ENCODE measurements around the gene HSD17B1. TPM values are rescaled to one million over a fixed set of nuclear protein-coding genes. Genes with fewer than 3 reads are reported as not detected.

HSD17B1 gene
- total RNA-seq, 1 donor from 2014 or later: 1.5 TPM

- H3K36me3 Mint-ChIP-seq (ENCODE audit: low read depth, unreplicated experiment): peaks cover 9% of the 10 kb centered on the region
- H3K4me1 ChIP-seq (ENCODE audit: insufficient read depth, low read length): peaks cover 11% of the 10 kb centered on the region
- peak within 1 kb of the TSS; percentile 41 for H3K27ac ChIP-seq (ENCODE audit: low read depth, low read length)
- peaks cover 11% of the 10 kb centered on the region for H3K79me2 ChIP-seq (ENCODE audit: insufficient read depth, low read length)
- peak within 1 kb of the TSS; percentile 82 for H3K9ac ChIP-seq (ENCODE audit: low read length)
- H3K4me1 Mint-ChIP-seq (ENCODE audit: low read depth, unreplicated experiment): peaks cover 11% of the 10 kb centered on the region
- no peaks in the 10 kb centered on the region for H3K9me3 Mint-ChIP-seq (ENCODE audit: unreplicated experiment)
- H3K4me3 Mint-ChIP-seq (ENCODE audit: unreplicated experiment): peak within 1 kb of the TSS; percentile 88
- no peaks in the 10 kb centered on the region for H3K27me3 Mint-ChIP-seq (ENCODE audit: low read depth, unreplicated experiment)
- H3K27ac Mint-ChIP-seq (ENCODE audit: unreplicated experiment): peak within 1 kb of the TSS; percentile 87
- peak within 1 kb of the TSS; percentile 89 for H3K4me2 ChIP-seq (ENCODE audit: low read length)
- H3K4me3 ChIP-seq (ENCODE audit: insufficient read depth, low read depth, low read length): peak within 1 kb of the TSS; percentile 83
- H3K27me3 ChIP-seq (ENCODE audit: insufficient read depth, low read length): no peaks in the 10 kb centered on the region
- no peaks in the 10 kb centered on the region for H3K36me3 ChIP-seq (ENCODE audit: insufficient read depth, low read length)
- peak within 1 kb of the TSS; percentile 78 for H2AFZ ChIP-seq (ENCODE audit: low read depth, low read length)
- FAIRE-seq: no peak
- no peaks in the 10 kb centered on the region for H3K9me3 ChIP-seq (ENCODE audit: insufficient read depth, low read depth, low read length)
- no peak for TF ChIP-seq EZH2 (IDR thresholded peaks at IDR 0.05; ENCODE audit: insufficient read depth, low read length)
- TF ChIP-seq CTCF (IDR thresholded peaks at IDR 0.05; ENCODE audit: insufficient read depth, low read depth, low read length): no peak
- no peaks in the 10 kb centered on the region for H4K20me1 ChIP-seq (ENCODE audit: insufficient read depth, low read length)
- peak; percentile 59 for DNase-seq (ENCODE audit: low read depth)
These were observed 16.7 kb upstream of the HSD17B1 start, which contains the start of gene NAGLU for GRCh38 chr17:42536048-42536371. Gene NAGLU (plus strand): TSS chr17:42536241. CDS start chr17:42536273, 32 bp downstream.

GRCh38 chr17:42536372-42537155 is 16.2 kb upstream of the HSD17B1 start:
- Histone ChIP-seq H3K79me2 (ENCODE audit: insufficient read depth, low read length) (peaks cover 11% of the 10 kb centered on the region), H3K27ac (ENCODE audit: low read depth, low read length) (peak overlapping the region; percentile 41), H2AFZ (ENCODE audit: low read depth, low read length) (peak overlapping the region; percentile 78), H3K9me3 (ENCODE audit: insufficient read depth, low read depth, low read length) (no peaks in the 10 kb centered on the region), H3K4me2 (ENCODE audit: low read length) (peak overlapping the region; percentile 89), H3K4me3 (ENCODE audit: insufficient read depth, low read depth, low read length) (peak overlapping the region; percentile 83), H4K20me1 (ENCODE audit: insufficient read depth, low read length) (no peaks in the 10 kb centered on the region), H3K36me3 (ENCODE audit: insufficient read depth, low read length) (no peaks in the 10 kb centered on the region), H3K27me3 (ENCODE audit: insufficient read depth, low read length) (no peaks in the 10 kb centered on the region), H3K9ac (ENCODE audit: low read length) (peak overlapping the region; percentile 82), H3K4me1 (ENCODE audit: insufficient read depth, low read length) (peaks cover 11% of the 10 kb centered on the region)
- TF ChIP-seq CTCF (IDR thresholded peaks at IDR 0.05; ENCODE audit: insufficient read depth, low read depth, low read length): no peak
- no peak for TF ChIP-seq EZH2 (IDR thresholded peaks at IDR 0.05; ENCODE audit: insufficient read depth, low read length)
- Mint-ChIP-seq H3K27me3 (ENCODE audit: low read depth, unreplicated experiment) (no peaks in the 10 kb centered on the region), H3K27ac (ENCODE audit: unreplicated experiment) (peak overlapping the region; percentile 87), H3K4me1 (ENCODE audit: low read depth, unreplicated experiment) (peaks cover 14% of the 10 kb centered on the region), H3K9me3 (ENCODE audit: unreplicated experiment) (no peaks in the 10 kb centered on the region), H3K36me3 (ENCODE audit: low read depth, unreplicated experiment) (peaks cover 11% of the 10 kb centered on the region), H3K4me3 (ENCODE audit: unreplicated experiment) (peak overlapping the region; percentile 88)
- FAIRE-seq: no peak
- DNase-seq (ENCODE audit: low read depth): peak; percentile 54

All from astrocyte (in vitro differentiated cells and primary cell).